HT1080 (cell line): Measurements from ENCODE around the gene ZNF41. TPM values are rescaled to one million over a fixed set of nuclear protein-coding genes. Genes with fewer than 3 reads are reported as not detected.

Experiments used
- total RNA-seq: library from RNA; depleted of rRNA; stranded (reverse); fragments of >200 nt; shearing (Covaris generic); gene quantifications from 2 replicates; pipeline ENCODE4 v1.2.3, GENCODE V29; 2014; rRNA removed

Gene ZNF41
- total RNA-seq, 1 experiment from 2014 or later = 8.6 TPM

Other genes with a start within 250 kb of the ZNF41 start
- gene ZNF157, start 112.6 kb downstream of the ZNF41 start, total RNA-seq = not detected in 2 replicates
- gene ARAF, start 78.0 kb upstream of the ZNF41 start, total RNA-seq = 25.0 and 32.4 TPM in 2 replicates
- 141 and 185 TPM in 2 replicates for gene TIMP1, start 99.2 kb upstream of the ZNF41 start, total RNA-seq
- not detected in 2 replicates for gene SYN1, start 136.6 kb upstream of the ZNF41 start, total RNA-seq
- gene CFP, start 146.7 kb upstream of the ZNF41 start, total RNA-seq = 0.24 and 0.67 TPM in 2 replicates
- gene ELK1, start 167.3 kb upstream of the ZNF41 start, total RNA-seq = 31.7 and 40.7 TPM in 2 replicates
- gene UXT, start 176.0 kb upstream of the ZNF41 start, total RNA-seq = 97.9 and 116 TPM in 2 replicates